WTC11 (cell line): Measurements from ENCODE around the gene HDAC1. TPM values are rescaled to one million over a fixed set of nuclear protein-coding genes. Genes with fewer than 3 reads are reported as not detected.
A peak's percentile ranks its signal among the peaks of the same experiment; 100 is the strongest.

Experiments
- AFF4 ChIP-seq: sonication (generic); formaldehyde crosslinking; IDR thresholded peaks from 2 replicates; pipeline ENCODE4 v1.8.1; 2023; ENCODE audit warnings: mild to moderate bottlenecking, missing genetic modification reagents, borderline replicate concordance
- ATF6 ChIP-seq: sonication (generic); formaldehyde crosslinking; IDR thresholded peaks from 2 replicates; pipeline ENCODE4 v1.8.1; 2023; ENCODE audit warnings: mild to moderate bottlenecking, missing genetic modification reagents
- CDX4 ChIP-seq: fragments of 250-450 bp; sonication (Bioruptor Pico); IDR thresholded peaks from 2 replicates; pipeline ENCODE4 v1.9.0; 2021; ENCODE audit warnings: moderate library complexity, mild to moderate bottlenecking, inconsistent platforms, borderline replicate concordance
- CREB1 ChIP-seq: sonication (generic); formaldehyde crosslinking; IDR thresholded peaks from 2 replicates; pipeline ENCODE4 v1.8.0; 2023; ENCODE audit warnings: mild to moderate bottlenecking, missing genetic modification reagents
- ELF4 ChIP-seq: sonication (generic); formaldehyde crosslinking; IDR thresholded peaks from 2 replicates; pipeline ENCODE4 v1.8.1; 2022; ENCODE audit warnings: low read depth, mild to moderate bottlenecking, moderate library complexity, missing genetic modification reagents
- FOXJ3 ChIP-seq: sonication (generic); formaldehyde crosslinking; IDR thresholded peaks from 2 replicates; pipeline ENCODE4 v1.9.0; 2021; ENCODE audit warnings: missing genetic modification reagents, mild to moderate bottlenecking, borderline replicate concordance
- FOXP1 ChIP-seq: sonication (generic); formaldehyde crosslinking; IDR thresholded peaks from 2 replicates; pipeline ENCODE4 v1.8.0; 2022; ENCODE audit warnings: missing genetic modification reagents, mild to moderate bottlenecking, moderate library complexity, borderline replicate concordance
- HMGA2 ChIP-seq: fragments of 250-450 bp; sonication (Bioruptor Pico); IDR thresholded peaks from 2 replicates; pipeline ENCODE4 v1.4.0; 2021; ENCODE audit warnings: mild to moderate bottlenecking, moderate library complexity
- IRF2 ChIP-seq: sonication (generic); formaldehyde crosslinking; IDR thresholded peaks from 2 replicates; pipeline ENCODE4 v1.8.0; 2022; ENCODE audit warnings: low read depth, missing genetic modification reagents, borderline replicate concordance
- JAZF1 ChIP-seq: fragments of 250-450 bp; sonication (Bioruptor Pico); IDR thresholded peaks from 2 replicates; pipeline ENCODE4 v1.9.0; 2021; ENCODE audit warnings: moderate library complexity, mild to moderate bottlenecking, inconsistent platforms
- MAX ChIP-seq: sonication (generic); formaldehyde crosslinking; IDR thresholded peaks from 2 replicates; pipeline ENCODE4 v1.8.0; 2022; ENCODE audit warnings: mild to moderate bottlenecking, missing genetic modification reagents
- MYBL2 ChIP-seq: sonication (generic); formaldehyde crosslinking; IDR thresholded peaks from 2 replicates; pipeline ENCODE4 v1.8.1; 2023; ENCODE audit warnings: mild to moderate bottlenecking, moderate library complexity, missing genetic modification reagents
- TCF7 ChIP-seq: sonication (generic); formaldehyde crosslinking; IDR thresholded peaks from 2 replicates; pipeline ENCODE4 v1.8.0; 2022; ENCODE audit warnings: mild to moderate bottlenecking, low read depth, missing genetic modification reagents, moderate library complexity
- ZBTB21 ChIP-seq: sonication (generic); formaldehyde crosslinking; IDR thresholded peaks from 2 replicates; pipeline ENCODE4 v1.8.1; 2023; ENCODE audit warnings: mild to moderate bottlenecking, missing genetic modification reagents, borderline replicate concordance
- ZNF121 ChIP-seq: sonication (generic); formaldehyde crosslinking; IDR thresholded peaks from 2 replicates; pipeline ENCODE4 v1.8.0; 2023; ENCODE audit warnings: missing genetic modification reagents
- ZNF219 ChIP-seq: sonication (generic); formaldehyde crosslinking; IDR thresholded peaks from 2 replicates; pipeline ENCODE4 v1.8.0; 2023; ENCODE audit warnings: missing genetic modification reagents, mild to moderate bottlenecking, borderline replicate concordance
- ZNF232 ChIP-seq: sonication (generic); formaldehyde crosslinking; IDR thresholded peaks from 2 replicates; pipeline ENCODE4 v1.8.0; 2022; ENCODE audit warnings: mild to moderate bottlenecking, missing genetic modification reagents
- ZNF263 ChIP-seq: sonication (generic); formaldehyde crosslinking; IDR thresholded peaks from 2 replicates; pipeline ENCODE4 v1.8.1; 2022; ENCODE audit warnings: low read depth, mild to moderate bottlenecking, moderate library complexity, missing genetic modification reagents
- ZNF317 ChIP-seq: sonication (generic); formaldehyde crosslinking; IDR thresholded peaks from 2 replicates; pipeline ENCODE4 v1.8.1; 2023; ENCODE audit warnings: low read depth, mild to moderate bottlenecking, moderate library complexity, missing genetic modification reagents, borderline replicate concordance
- ZNF671 ChIP-seq: fragments of 250-450 bp; sonication (Bioruptor Pico); IDR thresholded peaks from 2 replicates; pipeline ENCODE4 v1.8.0; 2021; ENCODE audit warnings: mild to moderate bottlenecking
- total RNA-seq: library from RNA; stranded (reverse); gene quantifications from 3 replicates; pipeline ENCODE4 v1.2.3, GENCODE V29; 2021
- TF ChIP-seq, protein P1 (sequence below): sonication (generic); formaldehyde crosslinking; IDR thresholded peaks from 2 replicates; pipeline ENCODE4 v1.8.1; 2023; ENCODE audit warnings: mild to moderate bottlenecking, missing genetic modification reagents, moderate library complexity
- TF ChIP-seq, protein P2 (sequence below): sonication (generic); formaldehyde crosslinking; IDR thresholded peaks from 2 replicates; pipeline ENCODE4 v1.8.0; 2023; ENCODE audit warnings: mild to moderate bottlenecking, missing genetic modification reagents
- TF ChIP-seq, protein P3 (sequence below): fragments of 250-450 bp; sonication (Bioruptor Pico); IDR thresholded peaks from 2 replicates; pipeline ENCODE4 v1.8.0; 2021; ENCODE audit warnings: mild to moderate bottlenecking
- TF ChIP-seq, protein P4 (sequence below): fragments of 250-450 bp; sonication (Bioruptor Pico); conservative IDR thresholded peaks from 2 replicates; pipeline ENCODE4 v1.9.0; 2021; ENCODE audit warnings: mild to moderate bottlenecking

Gene HDAC1
- total RNA-seq, 1 experiment from 2014 or later, result 108 TPM

DNA sequence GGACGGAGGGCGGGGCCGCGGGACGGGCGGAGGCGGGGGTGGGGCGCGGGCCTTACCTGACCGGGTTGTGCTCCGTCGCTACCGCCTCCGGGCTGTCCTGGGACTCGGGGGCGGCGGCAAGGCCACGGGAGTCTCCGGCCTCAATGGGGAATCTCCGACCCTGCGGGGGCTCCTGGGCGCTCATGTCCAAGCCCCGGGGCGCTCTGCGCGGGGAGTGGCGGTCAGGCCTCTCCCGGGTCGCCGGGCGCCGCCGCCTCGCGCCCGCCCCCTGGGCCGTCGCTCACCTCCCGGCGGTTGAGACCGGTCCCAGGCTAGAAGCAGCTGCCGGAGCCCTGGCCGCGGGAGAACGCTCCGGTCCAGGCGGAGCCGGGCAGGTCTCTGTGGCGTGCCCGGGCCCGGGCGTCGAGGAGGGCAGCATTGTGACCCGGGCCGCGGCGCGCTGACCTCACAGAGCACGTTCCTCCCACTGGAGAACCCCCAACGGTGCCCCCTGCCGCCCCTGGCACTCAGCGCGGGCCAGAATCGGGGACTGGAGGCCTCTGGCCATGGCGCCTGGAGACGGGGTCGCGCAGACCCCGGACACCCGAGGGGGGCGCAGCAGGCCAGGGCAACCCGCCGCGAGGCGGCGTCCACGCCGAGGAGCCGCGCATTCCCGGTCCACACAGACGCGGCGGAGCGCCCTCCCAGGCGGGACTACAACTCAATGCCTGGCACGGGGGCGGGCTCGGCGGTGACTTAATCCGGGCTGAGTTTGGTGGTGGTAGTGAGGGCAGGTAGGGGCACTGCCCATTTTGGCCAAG lies 70.0 kb downstream of the HDAC1 start (continued):
- TF ChIP-seq ATF6 (CRISPR knock-in tag) (no peak), IRF2 (no peak), JAZF1 (CRISPR knock-in tag) (no peak), ZNF671 (CRISPR knock-in tag) (no peak), ELF4 (CRISPR knock-in tag) (0 out of 2 replicates have a peak, but pooled peaks have one; percentile 51), CREB1 (CRISPR knock-in tag) (0 out of 2 replicates have a peak, but pooled peaks have one; percentile 67), MYBL2 (no peak; the same call in 1 of the 2 replicates), TCF7 (CRISPR knock-in tag) (no peak), MAX (0 out of 2 replicates have a peak, but pooled peaks have one; percentile 34), ZNF219 (CRISPR knock-in tag) (no peak), ZNF232 (CRISPR knock-in tag) (0 out of 2 replicates have a peak, but pooled peaks have one; percentile 31), FOXJ3 (no peak), AFF4 (CRISPR knock-in tag) (0 out of 2 replicates have a peak, but pooled peaks have one; percentile 15), ZNF121 (CRISPR knock-in tag) (no peak), HMGA2 (CRISPR knock-in tag) (no peak), ZBTB21 (no peak), ZNF263 (CRISPR knock-in tag) (no peak), ZNF317 (0 out of 2 replicates have a peak, but pooled peaks have one; percentile 31), FOXP1 (CRISPR knock-in tag) (peak; percentile 78), CDX4 (CRISPR knock-in tag) (no peak; the same call in 1 of the 2 replicates)
- TF ChIP-seq, protein P1, sequence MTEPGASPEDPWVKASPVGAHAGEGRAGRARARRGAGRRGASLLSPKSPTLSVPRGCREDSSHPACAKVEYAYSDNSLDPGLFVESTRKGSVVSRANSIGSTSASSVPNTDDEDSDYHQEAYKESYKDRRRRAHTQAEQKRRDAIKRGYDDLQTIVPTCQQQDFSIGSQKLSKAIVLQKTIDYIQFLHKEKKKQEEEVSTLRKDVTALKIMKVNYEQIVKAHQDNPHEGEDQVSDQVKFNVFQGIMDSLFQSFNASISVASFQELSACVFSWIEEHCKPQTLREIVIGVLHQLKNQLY, result no peak
- TF ChIP-seq, protein P2, sequence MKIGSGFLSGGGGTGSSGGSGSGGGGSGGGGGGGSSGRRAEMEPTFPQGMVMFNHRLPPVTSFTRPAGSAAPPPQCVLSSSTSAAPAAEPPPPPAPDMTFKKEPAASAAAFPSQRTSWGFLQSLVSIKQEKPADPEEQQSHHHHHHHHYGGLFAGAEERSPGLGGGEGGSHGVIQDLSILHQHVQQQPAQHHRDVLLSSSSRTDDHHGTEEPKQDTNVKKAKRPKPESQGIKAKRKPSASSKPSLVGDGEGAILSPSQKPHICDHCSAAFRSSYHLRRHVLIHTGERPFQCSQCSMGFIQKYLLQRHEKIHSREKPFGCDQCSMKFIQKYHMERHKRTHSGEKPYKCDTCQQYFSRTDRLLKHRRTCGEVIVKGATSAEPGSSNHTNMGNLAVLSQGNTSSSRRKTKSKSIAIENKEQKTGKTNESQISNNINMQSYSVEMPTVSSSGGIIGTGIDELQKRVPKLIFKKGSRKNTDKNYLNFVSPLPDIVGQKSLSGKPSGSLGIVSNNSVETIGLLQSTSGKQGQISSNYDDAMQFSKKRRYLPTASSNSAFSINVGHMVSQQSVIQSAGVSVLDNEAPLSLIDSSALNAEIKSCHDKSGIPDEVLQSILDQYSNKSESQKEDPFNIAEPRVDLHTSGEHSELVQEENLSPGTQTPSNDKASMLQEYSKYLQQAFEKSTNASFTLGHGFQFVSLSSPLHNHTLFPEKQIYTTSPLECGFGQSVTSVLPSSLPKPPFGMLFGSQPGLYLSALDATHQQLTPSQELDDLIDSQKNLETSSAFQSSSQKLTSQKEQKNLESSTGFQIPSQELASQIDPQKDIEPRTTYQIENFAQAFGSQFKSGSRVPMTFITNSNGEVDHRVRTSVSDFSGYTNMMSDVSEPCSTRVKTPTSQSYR, result peak; percentile 35; the same call in 1 of the 2 replicates
- TF ChIP-seq, protein P3, sequence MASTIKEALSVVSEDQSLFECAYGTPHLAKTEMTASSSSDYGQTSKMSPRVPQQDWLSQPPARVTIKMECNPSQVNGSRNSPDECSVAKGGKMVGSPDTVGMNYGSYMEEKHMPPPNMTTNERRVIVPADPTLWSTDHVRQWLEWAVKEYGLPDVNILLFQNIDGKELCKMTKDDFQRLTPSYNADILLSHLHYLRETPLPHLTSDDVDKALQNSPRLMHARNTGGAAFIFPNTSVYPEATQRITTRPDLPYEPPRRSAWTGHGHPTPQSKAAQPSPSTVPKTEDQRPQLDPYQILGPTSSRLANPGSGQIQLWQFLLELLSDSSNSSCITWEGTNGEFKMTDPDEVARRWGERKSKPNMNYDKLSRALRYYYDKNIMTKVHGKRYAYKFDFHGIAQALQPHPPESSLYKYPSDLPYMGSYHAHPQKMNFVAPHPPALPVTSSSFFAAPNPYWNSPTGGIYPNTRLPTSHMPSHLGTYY (CRISPR knock-in tag), result peak; percentile 90
- TF ChIP-seq, protein P4, sequence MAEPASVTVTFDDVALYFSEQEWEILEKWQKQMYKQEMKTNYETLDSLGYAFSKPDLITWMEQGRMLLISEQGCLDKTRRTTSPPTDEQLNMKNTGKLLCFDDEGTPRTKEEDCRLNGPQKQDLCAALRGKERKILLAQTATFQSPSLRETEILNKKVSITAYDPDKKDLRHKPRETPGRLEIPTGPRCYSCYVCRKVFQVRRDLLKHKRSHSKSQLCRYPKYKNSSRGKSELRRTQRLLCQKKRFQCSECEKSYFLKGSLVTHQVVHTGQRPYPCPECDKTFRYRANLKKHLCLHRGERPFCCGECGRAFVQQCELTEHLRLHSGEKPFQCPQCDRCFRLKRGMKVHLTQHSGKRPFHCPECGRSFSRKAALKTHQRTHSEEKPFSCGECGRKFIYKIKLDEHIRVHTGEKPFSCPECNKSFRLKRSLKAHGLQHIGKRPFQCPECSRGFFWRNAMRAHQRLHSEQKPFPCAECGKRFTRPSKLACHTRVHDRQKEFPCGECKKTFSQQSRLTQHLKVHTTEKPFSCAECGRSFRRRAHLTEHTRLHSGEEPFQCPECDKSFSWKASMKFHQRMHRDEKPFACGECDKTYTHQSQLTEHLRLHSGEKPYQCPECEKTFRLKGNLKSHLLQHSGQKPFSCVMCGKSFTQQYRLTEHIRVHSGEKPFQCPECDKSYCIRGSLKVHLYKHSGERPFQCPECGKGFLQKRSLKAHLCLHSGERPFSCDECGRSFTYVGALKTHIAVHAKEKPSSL (CRISPR knock-in tag), result no peak
